SK-N-SH treated with all-trans-retinoic acid at 6 μM for 48 hours (cell line): ENCODE results near the gene NFIB.

Experiments used
- ATAC-seq: fragments of 200-7000 bp; cut with Tn5 transposase; 3 replicates; pipeline ENCODE4 v1.9.1; 2020; ENCODE audit warnings: mild to moderate bottlenecking, moderate library complexity
- ARNTL ChIP-seq: fragments of 450-650 bp; formaldehyde crosslinking; IDR thresholded peaks from 2 replicates; pipeline ENCODE4 v1.5.0; 2020; ENCODE audit warnings: low read depth, mild to moderate bottlenecking, moderate library complexity, borderline replicate concordance
- BACH2 ChIP-seq: fragments of 250-450 bp; sonication (Bioruptor Pico); IDR thresholded peaks from 2 replicates; pipeline ENCODE4 v1.9.0; 2021; ENCODE audit warnings: mild to moderate bottlenecking, borderline replicate concordance
- ESRRG ChIP-seq: fragments of 250-450 bp; sonication (Bioruptor Pico); IDR thresholded peaks from 2 replicates; pipeline ENCODE4 v1.6.1; 2021; ENCODE audit warnings: mild to moderate bottlenecking
- ISL1 ChIP-seq: fragments of 250-450 bp; sonication (Bioruptor Pico); IDR thresholded peaks from 2 replicates; pipeline ENCODE4 v2.1.2; 2022; ENCODE audit warnings: mild to moderate bottlenecking, moderate library complexity
- OSR1 ChIP-seq: fragments of 250-450 bp; sonication (Bioruptor Pico); IDR thresholded peaks from 2 replicates; pipeline ENCODE4 v1.8.0; 2022; ENCODE audit warnings: moderate library complexity, mild to moderate bottlenecking, inconsistent platforms
- PATZ1 ChIP-seq: fragments of 250-450 bp; sonication (Bioruptor Pico); IDR thresholded peaks from 2 replicates; pipeline ENCODE4 v1.8.0; 2020; ENCODE audit warnings: mild to moderate bottlenecking, moderate library complexity, borderline replicate concordance
- POU6F1 ChIP-seq: fragments of 250-450 bp; sonication (Bioruptor Pico); IDR thresholded peaks from 2 replicates; pipeline ENCODE4 v1.8.0; 2021; ENCODE audit warnings: low read depth, mild to moderate bottlenecking, moderate library complexity, borderline replicate concordance
- RARB ChIP-seq: fragments of 250-450 bp; sonication (Bioruptor Pico); IDR thresholded peaks from 2 replicates; pipeline ENCODE4 v1.8.0; 2021; ENCODE audit warnings: mild to moderate bottlenecking, moderate library complexity
- TCF4 ChIP-seq: fragments of 250-450 bp; sonication (Bioruptor Pico); IDR thresholded peaks from 2 replicates; pipeline ENCODE4 v1.8.0; 2021; ENCODE audit warnings: mild to moderate bottlenecking, moderate library complexity, borderline replicate concordance
- TOX ChIP-seq: fragments of 250-450 bp; sonication (Bioruptor Pico); IDR thresholded peaks from 2 replicates; pipeline ENCODE4 v1.8.0; 2021; ENCODE audit warnings: mild to moderate bottlenecking, moderate library complexity, borderline replicate concordance
- ZFP3 ChIP-seq: fragments of 250-450 bp; sonication (Bioruptor Pico); IDR thresholded peaks from 2 replicates; pipeline ENCODE4 v1.5.0; 2020; ENCODE audit warnings: mild to moderate bottlenecking, moderate library complexity
- ZFP30 ChIP-seq: fragments of 450-650 bp; formaldehyde crosslinking; IDR thresholded peaks from 2 replicates; pipeline ENCODE4 v1.5.0; 2022; ENCODE audit warnings: mild to moderate bottlenecking, moderate library complexity
- ZNF565 ChIP-seq: fragments of 450-650 bp; formaldehyde crosslinking; conservative IDR thresholded peaks from 2 replicates; pipeline ENCODE4 v1.5.0; 2020; ENCODE audit warnings: low read depth, mild to moderate bottlenecking, moderate library complexity
- ZNF70 ChIP-seq: fragments of 450-650 bp; formaldehyde crosslinking; IDR thresholded peaks from 2 replicates; pipeline ENCODE4 v1.5.0; 2020; ENCODE audit warnings: mild to moderate bottlenecking, moderate library complexity
- TF ChIP-seq, protein P1 (sequence below): fragments of 250-450 bp; sonication (Bioruptor Pico); IDR thresholded peaks from 2 replicates; pipeline ENCODE4 v1.5.0; 2020; ENCODE audit warnings: mild to moderate bottlenecking, moderate library complexity
- TF ChIP-seq, protein P2 (sequence below): fragments of 250-450 bp; sonication (Bioruptor Pico); IDR thresholded peaks from 2 replicates; pipeline ENCODE4 v1.5.1; 2020; ENCODE audit warnings: low read depth, mild to moderate bottlenecking, moderate library complexity
- TF ChIP-seq, protein P3 (sequence below): fragments of 250-450 bp; sonication (Bioruptor Pico); IDR thresholded peaks from 2 replicates; pipeline ENCODE4 v1.5.1; 2021; ENCODE audit warnings: mild to moderate bottlenecking, moderate library complexity

NFIB gene

DNA sequence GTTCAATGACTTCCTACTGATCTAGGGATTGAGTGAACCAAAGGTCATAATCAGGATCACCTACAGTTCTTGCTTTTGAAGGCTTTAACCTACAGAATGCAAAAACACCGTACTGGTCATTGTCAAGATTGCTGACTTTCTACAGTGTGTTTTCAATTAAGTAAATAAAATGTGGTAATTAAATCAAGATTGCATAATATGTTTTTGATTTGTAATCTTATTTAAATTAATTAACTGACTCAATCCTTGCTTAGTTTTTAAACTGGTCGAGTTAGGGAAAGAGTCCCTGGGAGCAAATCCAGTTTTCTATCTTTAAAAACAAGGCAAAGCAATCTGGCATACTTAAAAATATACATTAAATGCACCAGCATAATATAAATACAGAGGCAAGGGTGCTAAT lies 125.9 kb downstream of the NFIB start (continued):
- no peak for TF ChIP-seq POU6F1 (CRISPR knock-in tag)
- TF ChIP-seq, all 23 proteins: peak for 6

GRCh38 chr9:14186096-14186495 lies 127.8 kb downstream of the NFIB start:
- ATAC-seq = no peak
- TF ChIP-seq ZNF565 (CRISPR knock-in tag) (no peak), BACH2 (CRISPR knock-in tag) (no peak), RARB (CRISPR knock-in tag) (no peak), PATZ1 (no peak), OSR1 (no peak), ZNF70 (no peak), ARNTL (CRISPR knock-in tag) (no peak), ZFP30 (no peak), POU6F1 (CRISPR knock-in tag) (no peak), ZFP3 (CRISPR knock-in tag) (no peak)
- TF ChIP-seq, protein P1, sequence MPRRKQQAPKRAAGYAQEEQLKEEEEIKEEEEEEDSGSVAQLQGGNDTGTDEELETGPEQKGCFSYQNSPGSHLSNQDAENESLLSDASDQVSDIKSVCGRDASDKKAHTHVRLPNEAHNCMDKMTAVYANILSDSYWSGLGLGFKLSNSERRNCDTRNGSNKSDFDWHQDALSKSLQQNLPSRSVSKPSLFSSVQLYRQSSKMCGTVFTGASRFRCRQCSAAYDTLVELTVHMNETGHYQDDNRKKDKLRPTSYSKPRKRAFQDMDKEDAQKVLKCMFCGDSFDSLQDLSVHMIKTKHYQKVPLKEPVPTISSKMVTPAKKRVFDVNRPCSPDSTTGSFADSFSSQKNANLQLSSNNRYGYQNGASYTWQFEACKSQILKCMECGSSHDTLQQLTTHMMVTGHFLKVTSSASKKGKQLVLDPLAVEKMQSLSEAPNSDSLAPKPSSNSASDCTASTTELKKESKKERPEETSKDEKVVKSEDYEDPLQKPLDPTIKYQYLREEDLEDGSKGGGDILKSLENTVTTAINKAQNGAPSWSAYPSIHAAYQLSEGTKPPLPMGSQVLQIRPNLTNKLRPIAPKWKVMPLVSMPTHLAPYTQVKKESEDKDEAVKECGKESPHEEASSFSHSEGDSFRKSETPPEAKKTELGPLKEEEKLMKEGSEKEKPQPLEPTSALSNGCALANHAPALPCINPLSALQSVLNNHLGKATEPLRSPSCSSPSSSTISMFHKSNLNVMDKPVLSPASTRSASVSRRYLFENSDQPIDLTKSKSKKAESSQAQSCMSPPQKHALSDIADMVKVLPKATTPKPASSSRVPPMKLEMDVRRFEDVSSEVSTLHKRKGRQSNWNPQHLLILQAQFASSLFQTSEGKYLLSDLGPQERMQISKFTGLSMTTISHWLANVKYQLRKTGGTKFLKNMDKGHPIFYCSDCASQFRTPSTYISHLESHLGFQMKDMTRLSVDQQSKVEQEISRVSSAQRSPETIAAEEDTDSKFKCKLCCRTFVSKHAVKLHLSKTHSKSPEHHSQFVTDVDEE (CRISPR knock-in tag) = no peak
- TF ChIP-seq, protein P2, sequence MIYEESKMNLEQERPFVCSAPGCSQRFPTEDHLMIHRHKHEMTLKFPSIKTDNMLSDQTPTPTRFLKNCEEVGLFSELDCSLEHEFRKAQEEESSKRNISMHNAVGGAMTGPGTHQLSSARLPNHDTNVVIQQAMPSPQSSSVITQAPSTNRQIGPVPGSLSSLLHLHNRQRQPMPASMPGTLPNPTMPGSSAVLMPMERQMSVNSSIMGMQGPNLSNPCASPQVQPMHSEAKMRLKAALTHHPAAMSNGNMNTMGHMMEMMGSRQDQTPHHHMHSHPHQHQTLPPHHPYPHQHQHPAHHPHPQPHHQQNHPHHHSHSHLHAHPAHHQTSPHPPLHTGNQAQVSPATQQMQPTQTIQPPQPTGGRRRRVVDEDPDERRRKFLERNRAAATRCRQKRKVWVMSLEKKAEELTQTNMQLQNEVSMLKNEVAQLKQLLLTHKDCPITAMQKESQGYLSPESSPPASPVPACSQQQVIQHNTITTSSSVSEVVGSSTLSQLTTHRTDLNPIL (CRISPR knock-in tag) = no peak

DNA sequence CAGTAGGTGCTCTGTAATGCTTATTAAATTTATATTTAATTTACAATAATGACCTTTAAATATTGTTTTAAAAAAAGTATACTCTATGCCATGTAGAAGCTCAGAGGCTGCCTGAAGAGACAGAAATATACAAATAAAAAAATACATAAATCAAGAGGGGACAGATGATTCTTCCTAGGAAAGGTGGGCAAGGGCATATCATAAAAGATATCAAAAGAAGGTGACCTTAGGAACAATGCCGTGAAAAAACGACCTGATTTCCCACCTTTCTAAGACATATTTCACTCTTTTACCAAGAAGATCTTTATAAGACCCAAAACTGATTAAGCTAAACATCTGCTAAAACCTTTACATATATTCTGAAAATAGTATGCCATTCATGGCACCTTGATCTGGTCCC lies 128.9 kb downstream of the NFIB start:
- TF ChIP-seq TCF4 (no peak), ZNF70 (peak; percentile 90), ISL1 (CRISPR knock-in tag) (no peak), ZNF565 (CRISPR knock-in tag) (no peak), ZFP3 (CRISPR knock-in tag) (no peak), TOX (no peak), ESRRG (CRISPR knock-in tag) (no peak)
- TF ChIP-seq, protein P3, sequence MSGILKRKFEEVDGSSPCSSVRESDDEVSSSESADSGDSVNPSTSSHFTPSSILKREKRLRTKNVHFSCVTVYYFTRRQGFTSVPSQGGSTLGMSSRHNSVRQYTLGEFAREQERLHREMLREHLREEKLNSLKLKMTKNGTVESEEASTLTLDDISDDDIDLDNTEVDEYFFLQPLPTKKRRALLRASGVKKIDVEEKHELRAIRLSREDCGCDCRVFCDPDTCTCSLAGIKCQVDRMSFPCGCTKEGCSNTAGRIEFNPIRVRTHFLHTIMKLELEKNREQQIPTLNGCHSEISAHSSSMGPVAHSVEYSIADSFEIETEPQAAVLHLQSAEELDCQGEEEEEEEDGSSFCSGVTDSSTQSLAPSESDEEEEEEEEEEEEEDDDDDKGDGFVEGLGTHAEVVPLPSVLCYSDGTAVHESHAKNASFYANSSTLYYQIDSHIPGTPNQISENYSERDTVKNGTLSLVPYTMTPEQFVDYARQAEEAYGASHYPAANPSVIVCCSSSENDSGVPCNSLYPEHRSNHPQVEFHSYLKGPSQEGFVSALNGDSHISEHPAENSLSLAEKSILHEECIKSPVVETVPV = no peak
- TF ChIP-seq, protein P2 (CRISPR knock-in tag) = no peak
- no peak for ATAC-seq
